ENCODE data around the gene OPCML.

- no peak for TF ChIP-seq CTCF (conservative IDR thresholded peaks at IDR 0.05; ENCODE audit: low read depth, low read length)
- no peak for TF ChIP-seq EZH2 (IDR thresholded peaks at IDR 0.05; ENCODE audit: low read length, unreplicated experiment)
- no peak for TF ChIP-seq EZH2phosphoT487 (IDR thresholded peaks at IDR 0.05; ENCODE audit: borderline replicate concordance, low read length)
These were observed 1004.1 kb downstream of the OPCML start for GRCh38 chr11:132528181-132528580.

Data from PC-3 (cell line).